LNCaP clone FGC (cell line): ENCODE measurements around the gene CRPPA.

Experiments used
- DNase-seq: peaks from one replicate; pipeline ENCODE4 v3.0.0-alpha.2; 2011; ENCODE audit warnings: low read depth
- H3K4me3 ChIP-seq: 2 replicates; pipeline ENCODE4 v1.5.1; 2011; ENCODE audit warnings: mild to moderate bottlenecking, low read depth, low read length, control low read depth
- TF ChIP-seq, protein P1 (sequence below): IDR thresholded peaks from 2 replicates; pipeline ENCODE4 v1.5.1; 2012; ENCODE audit warnings: mild to moderate bottlenecking; ENCODE audit not compliant: control insufficient read depth, insufficient read depth; ENCODE audit errors: extremely low read depth

The CRPPA gene

DNA sequence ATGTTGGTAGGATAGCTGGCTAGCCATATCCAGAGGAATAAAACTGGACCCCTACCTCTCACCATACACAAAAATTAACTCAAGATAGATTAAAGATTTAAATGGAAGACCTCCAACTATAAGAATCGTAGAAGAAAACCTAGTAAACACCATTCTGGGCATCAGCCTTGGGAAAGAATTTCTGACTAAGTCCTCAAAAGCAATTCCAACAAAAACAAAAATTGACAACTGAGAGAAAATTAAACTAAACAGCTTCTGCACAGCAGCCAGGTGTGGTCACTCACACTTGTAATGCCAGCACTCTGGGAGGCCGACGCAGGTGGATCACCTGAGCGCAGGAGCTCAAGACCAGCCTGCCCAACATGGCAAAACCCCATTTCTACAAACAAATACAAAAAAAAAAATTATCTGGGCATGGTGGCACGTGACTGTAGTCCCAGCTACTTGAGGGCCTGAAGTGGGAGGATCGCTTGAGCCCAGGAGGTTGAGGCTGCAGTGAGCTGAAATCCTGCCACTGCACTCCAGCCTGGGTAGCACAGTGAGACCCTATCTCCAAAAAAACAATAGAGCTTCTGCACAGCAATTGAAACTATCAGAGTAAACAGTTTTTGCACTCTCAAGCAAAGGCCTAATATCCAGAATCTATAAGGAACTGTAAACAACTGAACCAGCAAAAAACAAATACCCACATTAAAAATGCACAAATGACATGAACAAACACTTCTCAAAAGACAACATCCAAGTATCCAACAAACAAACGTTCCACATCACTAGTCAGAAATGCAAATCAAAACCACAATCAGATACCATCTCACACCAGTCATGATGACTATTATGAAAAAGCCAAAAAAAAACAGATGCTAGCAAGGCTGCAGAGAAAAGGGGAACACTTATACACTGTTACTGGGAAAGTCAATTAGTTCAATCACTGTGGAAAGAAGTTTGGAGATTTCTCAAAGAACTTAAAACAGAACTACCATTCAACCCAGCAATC is 4.8 kb downstream of the CRPPA start:
- DNase-seq, result no peak
- TF ChIP-seq, protein P1, sequence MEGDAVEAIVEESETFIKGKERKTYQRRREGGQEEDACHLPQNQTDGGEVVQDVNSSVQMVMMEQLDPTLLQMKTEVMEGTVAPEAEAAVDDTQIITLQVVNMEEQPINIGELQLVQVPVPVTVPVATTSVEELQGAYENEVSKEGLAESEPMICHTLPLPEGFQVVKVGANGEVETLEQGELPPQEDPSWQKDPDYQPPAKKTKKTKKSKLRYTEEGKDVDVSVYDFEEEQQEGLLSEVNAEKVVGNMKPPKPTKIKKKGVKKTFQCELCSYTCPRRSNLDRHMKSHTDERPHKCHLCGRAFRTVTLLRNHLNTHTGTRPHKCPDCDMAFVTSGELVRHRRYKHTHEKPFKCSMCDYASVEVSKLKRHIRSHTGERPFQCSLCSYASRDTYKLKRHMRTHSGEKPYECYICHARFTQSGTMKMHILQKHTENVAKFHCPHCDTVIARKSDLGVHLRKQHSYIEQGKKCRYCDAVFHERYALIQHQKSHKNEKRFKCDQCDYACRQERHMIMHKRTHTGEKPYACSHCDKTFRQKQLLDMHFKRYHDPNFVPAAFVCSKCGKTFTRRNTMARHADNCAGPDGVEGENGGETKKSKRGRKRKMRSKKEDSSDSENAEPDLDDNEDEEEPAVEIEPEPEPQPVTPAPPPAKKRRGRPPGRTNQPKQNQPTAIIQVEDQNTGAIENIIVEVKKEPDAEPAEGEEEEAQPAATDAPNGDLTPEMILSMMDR, result no peak
- H3K4me3 ChIP-seq, result no peak overlapping the region

DNA sequence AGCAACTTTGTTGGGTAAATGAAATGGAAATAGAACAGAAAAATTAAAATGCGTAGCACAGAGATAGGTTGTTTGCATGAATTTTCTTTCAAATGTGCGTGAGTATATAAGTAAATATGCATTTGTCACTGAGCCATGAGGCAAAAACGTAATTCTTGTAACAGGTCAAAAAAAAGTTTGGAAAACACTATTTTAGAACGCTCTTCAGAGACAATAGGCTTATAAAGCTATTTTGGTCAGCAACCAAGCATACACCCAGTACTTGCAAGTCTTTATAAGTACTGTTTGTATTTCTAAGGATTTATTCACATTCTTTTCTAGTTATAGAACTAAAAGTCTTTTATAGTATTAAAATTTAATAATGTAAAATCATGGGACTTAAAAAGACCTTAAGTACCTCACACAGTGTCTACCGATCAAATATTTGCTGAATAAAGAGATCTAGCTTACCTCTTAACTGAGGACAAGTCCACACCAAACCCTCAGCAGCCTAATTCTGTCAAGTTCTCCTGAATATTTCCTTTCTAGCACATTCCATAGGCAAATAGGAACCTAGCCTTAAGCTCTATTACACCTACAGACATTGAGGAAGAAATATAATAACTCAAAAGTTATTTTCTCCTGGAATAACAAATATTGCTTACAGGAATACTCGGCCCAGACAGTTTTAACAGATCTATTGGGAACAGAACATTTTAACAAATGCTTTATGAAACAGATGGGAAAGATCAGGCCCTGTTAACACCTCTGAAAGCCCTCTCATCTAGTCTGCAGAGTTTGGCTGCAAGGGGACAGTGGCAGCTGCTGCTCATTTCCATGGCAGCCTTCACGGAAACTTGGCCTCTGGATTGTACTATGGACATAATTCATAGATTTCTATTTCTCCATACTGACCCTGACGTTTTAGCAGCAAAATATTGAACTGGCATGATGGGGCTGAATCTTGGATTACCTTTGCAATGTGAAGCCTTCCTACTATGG is 8.8 kb downstream of the CRPPA start:
- DNase-seq, result no peak
- TF ChIP-seq, protein P1, result no peak
- no peak overlapping the region for H3K4me3 ChIP-seq

DNA sequence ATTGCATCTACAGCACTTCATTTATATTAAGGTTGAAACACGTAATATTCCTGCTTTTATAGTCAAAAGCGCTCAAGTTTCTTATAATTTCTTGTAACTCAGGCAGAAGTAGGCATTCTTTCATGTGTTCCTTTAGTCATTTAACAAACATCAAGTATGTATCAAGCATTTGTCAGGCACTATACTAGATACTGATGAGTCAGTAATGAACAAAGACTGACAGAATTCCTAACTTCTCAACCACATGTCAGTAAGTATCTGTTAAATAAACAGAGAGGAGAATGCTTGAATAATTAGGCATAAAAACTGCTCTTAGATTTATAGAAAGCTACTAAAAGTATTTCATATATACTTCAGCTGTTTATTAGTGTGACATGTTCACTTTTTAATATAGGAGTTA is 9.9 kb downstream of the CRPPA start:
- TF ChIP-seq, protein P1, result no peak
- DNase-seq, result no peak
- H3K4me3 ChIP-seq, result no peak overlapping the region

DNA sequence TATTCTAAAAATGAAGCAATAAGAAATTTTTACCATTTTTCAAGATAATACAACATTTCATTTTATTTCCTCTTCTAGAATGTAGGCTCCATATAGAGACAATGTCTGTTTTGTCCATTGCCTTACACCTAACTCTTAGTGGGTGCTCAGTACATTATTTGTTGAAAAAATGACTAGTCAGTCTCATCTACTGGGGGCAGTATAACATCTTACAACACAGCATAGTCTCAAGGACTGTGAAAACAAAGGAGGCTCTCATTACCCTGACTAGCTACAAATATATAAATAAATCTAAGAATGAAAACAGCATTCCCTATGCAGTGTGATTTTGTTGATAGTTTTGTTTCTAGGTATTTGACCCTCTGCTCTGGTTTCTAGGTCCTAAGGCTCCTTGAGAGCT is 11.6 kb downstream of the CRPPA start:
- no peak for DNase-seq
- TF ChIP-seq, protein P1, result no peak
- no peak overlapping the region for H3K4me3 ChIP-seq

DNA sequence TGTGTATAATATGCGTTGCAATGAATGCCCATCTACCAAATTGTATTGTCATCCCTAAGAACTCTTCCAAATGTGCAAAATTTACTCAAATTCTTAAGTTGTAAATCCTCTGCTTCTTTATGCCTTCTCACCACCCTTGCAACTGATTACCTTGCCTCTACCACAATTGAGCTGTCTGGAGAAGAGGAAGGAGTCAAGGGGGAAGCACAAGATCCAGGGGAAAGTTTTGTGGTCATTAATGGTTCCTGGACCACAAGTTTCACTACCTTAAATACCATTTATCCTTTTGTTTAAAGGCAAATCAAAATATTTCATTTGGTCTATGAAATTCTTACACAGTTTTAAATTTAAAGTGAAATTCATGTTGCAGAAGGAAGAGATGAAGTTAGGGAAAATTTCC is 16.7 kb downstream of the CRPPA start:
- TF ChIP-seq, protein P1, result no peak
- DNase-seq, result no peak
- no peak overlapping the region for H3K4me3 ChIP-seq

DNA sequence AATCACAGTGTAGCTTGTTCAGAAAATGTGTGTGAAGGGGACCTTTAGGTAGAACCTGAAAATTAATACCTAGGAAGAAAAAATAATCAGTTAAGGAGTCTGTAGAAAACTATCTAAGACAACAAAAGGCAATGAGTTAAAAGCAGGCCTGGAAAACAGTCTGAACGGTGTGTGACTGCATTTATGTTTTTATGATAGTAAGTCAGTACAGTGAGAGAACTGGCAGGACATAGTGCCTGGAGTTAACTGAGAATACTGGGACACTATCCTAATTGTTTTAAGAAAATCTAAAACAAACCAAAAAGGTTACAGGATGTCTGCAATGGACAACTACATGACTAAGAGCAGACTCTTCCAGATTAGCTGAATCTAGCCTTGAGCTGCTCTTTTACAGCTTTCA is 17.9 kb downstream of the CRPPA start:
- no peak overlapping the region for H3K4me3 ChIP-seq
- no peak for DNase-seq
- TF ChIP-seq, protein P1, result no peak
